Measurements from ENCODE around the gene NPAS3.

DNA sequence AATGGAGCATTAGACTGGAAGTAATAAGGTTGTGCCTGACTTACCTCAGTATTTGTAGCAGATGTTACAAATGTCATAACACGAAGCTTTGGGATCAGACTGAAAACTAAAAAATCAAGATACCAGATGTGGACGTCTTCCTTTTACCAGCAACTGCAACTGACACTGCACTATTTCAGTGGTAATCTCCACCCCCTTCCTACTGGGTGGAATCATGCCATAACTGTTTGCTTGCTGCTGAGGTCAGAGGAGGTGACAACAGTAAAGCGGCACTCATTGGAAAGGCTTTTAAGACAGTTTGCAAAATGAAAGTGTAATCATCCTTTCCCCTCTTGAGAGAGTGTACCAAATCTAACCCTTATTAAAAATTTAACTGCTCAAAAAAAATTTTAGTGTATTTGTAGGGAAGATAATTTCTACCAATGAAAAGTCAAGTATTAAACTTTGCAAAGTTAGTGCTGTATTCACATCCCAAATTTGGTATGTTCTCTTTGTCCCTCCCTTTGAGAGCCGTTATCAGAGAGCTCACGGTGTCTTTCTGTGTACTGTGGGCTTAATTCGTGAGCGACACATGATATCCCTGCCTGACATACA, 420.7 kb downstream of the NPAS3 start:
- TF ChIP-seq, protein P1, sequence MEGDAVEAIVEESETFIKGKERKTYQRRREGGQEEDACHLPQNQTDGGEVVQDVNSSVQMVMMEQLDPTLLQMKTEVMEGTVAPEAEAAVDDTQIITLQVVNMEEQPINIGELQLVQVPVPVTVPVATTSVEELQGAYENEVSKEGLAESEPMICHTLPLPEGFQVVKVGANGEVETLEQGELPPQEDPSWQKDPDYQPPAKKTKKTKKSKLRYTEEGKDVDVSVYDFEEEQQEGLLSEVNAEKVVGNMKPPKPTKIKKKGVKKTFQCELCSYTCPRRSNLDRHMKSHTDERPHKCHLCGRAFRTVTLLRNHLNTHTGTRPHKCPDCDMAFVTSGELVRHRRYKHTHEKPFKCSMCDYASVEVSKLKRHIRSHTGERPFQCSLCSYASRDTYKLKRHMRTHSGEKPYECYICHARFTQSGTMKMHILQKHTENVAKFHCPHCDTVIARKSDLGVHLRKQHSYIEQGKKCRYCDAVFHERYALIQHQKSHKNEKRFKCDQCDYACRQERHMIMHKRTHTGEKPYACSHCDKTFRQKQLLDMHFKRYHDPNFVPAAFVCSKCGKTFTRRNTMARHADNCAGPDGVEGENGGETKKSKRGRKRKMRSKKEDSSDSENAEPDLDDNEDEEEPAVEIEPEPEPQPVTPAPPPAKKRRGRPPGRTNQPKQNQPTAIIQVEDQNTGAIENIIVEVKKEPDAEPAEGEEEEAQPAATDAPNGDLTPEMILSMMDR (IDR thresholded peaks at IDR 0.05), result no peak
- no peak for TF ChIP-seq POLR2A (IDR thresholded peaks at IDR 0.05)
